HG03378 (cell line): ENCODE results near the gene DMRTA1.
"Not testable (repeated sequence)": the region's sequence is repeated elsewhere in the genome, so short reads cannot be mapped to it uniquely, and the experiment has no call there.

Experiments
- ATAC-seq: cut with Tn5 transposase; IDR thresholded peaks from one replicate; pipeline ENCODE4 v1.9.1; 2021; ENCODE audit warnings: mild to moderate bottlenecking, moderate library complexity; ENCODE audit not compliant: unreplicated experiment

The DMRTA1 gene

GRCh38 chr9:22446589-22446949 lies at the start of gene DMRTA1:
Gene DMRTA1, plus strand, starts transcription at chr9:22446824. Its CDS starts 242 bp downstream, at chr9:22447066.
- ATAC-seq: peak; percentile 17

- no peak for ATAC-seq
These were observed 45.0 kb upstream of the DMRTA1 start for GRCh38 chr9:22401671-22402070.

- no peak for ATAC-seq
These were observed 40.6 kb upstream of the DMRTA1 start for GRCh38 chr9:22405869-22406659.

GRCh38 chr9:22413884-22414283 lies 32.7 kb upstream of the DMRTA1 start:
- no peak for ATAC-seq

GRCh38 chr9:22415941-22416691 lies 30.5 kb upstream of the DMRTA1 start:
- ATAC-seq: no peak

- ATAC-seq: no peak
These were observed 29.9 kb upstream of the DMRTA1 start for GRCh38 chr9:22416692-22417060.

- no peak for ATAC-seq
These were observed 23.1 kb upstream of the DMRTA1 start for GRCh38 chr9:22423566-22423965.

GRCh38 chr9:22424616-22425015 lies 22.0 kb upstream of the DMRTA1 start:
- no peak for ATAC-seq

- ATAC-seq: no peak
These were observed 21.1 kb upstream of the DMRTA1 start for GRCh38 chr9:22425551-22425950.

- ATAC-seq: no peak
These were observed 19.3 kb upstream of the DMRTA1 start for GRCh38 chr9:22427226-22427880.

- ATAC-seq: no peak
These were observed 12.9 kb upstream of the DMRTA1 start for GRCh38 chr9:22433691-22434090.

- ATAC-seq: not testable (repeated sequence)
These were observed 11.4 kb upstream of the DMRTA1 start for GRCh38 chr9:22435252-22435651.

- ATAC-seq: not testable (repeated sequence)
These were observed 9.1 kb upstream of the DMRTA1 start for GRCh38 chr9:22437461-22438067.

- ATAC-seq: no peak
These were observed 5.8 kb upstream of the DMRTA1 start for GRCh38 chr9:22440841-22441240.

- peak; percentile 60 for ATAC-seq
These were observed 460 bp downstream of the DMRTA1 start for GRCh38 chr9:22446950-22447617.

- ATAC-seq: no peak
These were observed 1.1 kb downstream of the DMRTA1 start for GRCh38 chr9:22447618-22448305.

GRCh38 chr9:22449719-22450118 lies 3.1 kb downstream of the DMRTA1 start:
- ATAC-seq: no peak

GRCh38 chr9:22452415-22453010 lies 5.9 kb downstream of the DMRTA1 start:
- ATAC-seq: peak; percentile 78

GRCh38 chr9:22454016-22454415 lies 7.4 kb downstream of the DMRTA1 start:
- no peak for ATAC-seq

- ATAC-seq: no peak
These were observed 8.6 kb downstream of the DMRTA1 start for GRCh38 chr9:22455181-22455580.
